K562 (cell line): ENCODE results near the gene RPS23. TPM values are rescaled to one million over a fixed set of nuclear protein-coding genes. Genes with fewer than 3 reads are reported as not detected.
A peak's percentile ranks its signal among the peaks of the same experiment; 100 is the strongest.

Experiments
- CC2D1A ChIP-seq: fragments of 450-650 bp; IDR thresholded peaks from 2 replicates; pipeline ENCODE4 v1.6.1; 2017; ENCODE audit warnings: mild to moderate bottlenecking
- EP400 ChIP-seq: fragments of 450-650 bp; IDR thresholded peaks from 2 replicates; pipeline ENCODE4 v1.6.1; 2017; ENCODE audit warnings: antibody characterized with exemption, mild to moderate bottlenecking, moderate library complexity
- FOSL1 ChIP-seq: fragments of 200-800 bp; sonication (Bioruptor generic); conservative IDR thresholded peaks from 2 replicates; pipeline ENCODE4 v1.6.1; 2016; ENCODE audit warnings: missing genetic modification characterization, missing compliant biosample characterization
- FOXM1 ChIP-seq, 2 experiments: fragments of 450-650 bp in 1 of 2; sonication (generic) in 1 of 2; formaldehyde crosslinking in 1 of 2; IDR thresholded peaks; 2 replicates each; pipeline versions ENCODE4 v1.6.1 to v1.9.0; 2017 to 2022; ENCODE audit warnings: low read depth in 2 of 2, mild to moderate bottlenecking in 2 of 2, missing genetic modification reagents in 1 of 2, moderate library complexity in 1 of 2
- GATAD2A ChIP-seq: fragments of 450-650 bp; IDR thresholded peaks from 2 replicates; pipeline ENCODE4 v1.6.1; 2017
- HDAC3 ChIP-seq: fragments of 450-650 bp; IDR thresholded peaks from 2 replicates; pipeline ENCODE4 v1.6.1; 2018; ENCODE audit warnings: borderline replicate concordance, mild to moderate bottlenecking, moderate library complexity; ENCODE audit not compliant: partially characterized antibody
- PHF8 ChIP-seq: fragments of 200-600 bp; sonication (generic); IDR thresholded peaks from 2 replicates; pipeline ENCODE4 v1.6.1; 2012; ENCODE audit warnings: mixed run types, mild to moderate bottlenecking, inconsistent platforms, low read length, moderate library complexity, borderline replicate concordance
- POLR2AphosphoS2 ChIP-seq: IDR thresholded peaks from 2 replicates; pipeline ENCODE4 v1.6.1; 2012; ENCODE audit warnings: low read length, improper control_type of control experiment
- POLR2B ChIP-seq: fragments of 450-650 bp; IDR thresholded peaks from 2 replicates; pipeline ENCODE4 v1.6.1; 2018; ENCODE audit warnings: low read depth; ENCODE audit not compliant: partially characterized antibody
- POLR3A ChIP-seq: IDR thresholded peaks from 2 replicates; pipeline ENCODE4 v1.6.1; 2011; ENCODE audit warnings: borderline replicate concordance, mild to moderate bottlenecking, moderate library complexity; ENCODE audit not compliant: insufficient read length, insufficient read depth; ENCODE audit errors: extremely low read depth
- SIN3B ChIP-seq: fragments of 450-650 bp; IDR thresholded peaks from 2 replicates; pipeline ENCODE4 v1.6.1; 2017; ENCODE audit warnings: low read depth, mild to moderate bottlenecking, moderate library complexity
- SOX6 ChIP-seq: fragments of 450-650 bp; IDR thresholded peaks from 2 replicates; pipeline ENCODE4 v1.6.1; 2014; ENCODE audit warnings: mild to moderate bottlenecking
- TEAD4 ChIP-seq, 2 experiments: sonication (generic) in 1 of 2; formaldehyde crosslinking in 1 of 2; IDR thresholded peaks; 2 replicates each; pipeline versions ENCODE4 v1.6.1 to v1.8.0; 2012 to 2022; ENCODE audit warnings: borderline replicate concordance in 1 of 2, inconsistent platforms in 1 of 2, low read length in 1 of 2, mild to moderate bottlenecking in 1 of 2, missing genetic modification reagents in 1 of 2
- ZNF561 ChIP-seq: fragments of 450-650 bp; formaldehyde crosslinking; conservative IDR thresholded peaks from 2 replicates; pipeline ENCODE4 v1.4.0; 2020; ENCODE audit warnings: mild to moderate bottlenecking, moderate library complexity
- ZNF586 ChIP-seq: fragments of 450-650 bp; formaldehyde crosslinking; conservative IDR thresholded peaks from 2 replicates; pipeline ENCODE4 v1.4.0; 2020; ENCODE audit warnings: mild to moderate bottlenecking, moderate library complexity
- ZNF76 ChIP-seq: fragments of 250-450 bp; sonication (Bioruptor Pico); IDR thresholded peaks from 2 replicates; pipeline ENCODE4 v1.4.0; 2020; ENCODE audit warnings: mild to moderate bottlenecking, moderate library complexity, borderline replicate concordance
- polyA plus RNA-seq, 8 experiments: library from polyadenylated mRNA; depleted of rRNA in 4 of 8; stranded (reverse) in 5 of 8; unstranded in 3 of 8; fragments of >200 nt; fragmentation: Nextera tagmentation in 2 of 8; fragmentation: Illumina TruSeq in 1 of 8; extraction: Ambion mirVana in 2 of 8; extraction: Trizol in 1 of 8; gene quantifications; 2 replicates each; pipeline versions ENCODE4 v1.2.1 to v1.2.3, GENCODE V29; 2011 to 2014; ENCODE audit warnings: inconsistent platforms in 1 of 8, missing spikeins in 1 of 8
- total RNA-seq, 7 experiments: library from RNA; depleted of rRNA in 6 of 7; stranded (reverse); fragments of >200 nt in 6 of 7; fragmentation: Illumina TruSeq in 2 of 7; extraction: Trizol in 2 of 7; gene quantifications; 2 replicates each; pipeline versions ENCODE4 v1.2.1 to v1.2.3, GENCODE V29; 2011 to 2021; ENCODE audit warnings: low replicate concordance in 1 of 7
- TF ChIP-seq, protein P1 (sequence below), 2 experiments: fragments of 450-650 bp; conservative IDR thresholded peaks; 2 replicates each; pipeline ENCODE4 v1.6.1; 2017; ENCODE audit warnings: mild to moderate bottlenecking in 2 of 2, moderate library complexity in 2 of 2
- TF ChIP-seq, protein P2 (sequence below): fragments of 450-650 bp; IDR thresholded peaks from 2 replicates; pipeline ENCODE4 v1.6.1; 2016; ENCODE audit warnings: mild to moderate bottlenecking
- TF ChIP-seq, protein P3 (sequence below): sonication (generic); formaldehyde crosslinking; IDR thresholded peaks from 2 replicates; pipeline ENCODE4 v1.8.0; 2022; ENCODE audit warnings: missing genetic modification reagents, mild to moderate bottlenecking, borderline replicate concordance
- TF ChIP-seq, protein P4 (sequence below): fragments of 450-650 bp; IDR thresholded peaks from 2 replicates; pipeline ENCODE4 v1.6.1; 2017; ENCODE audit warnings: antibody characterized with exemption

Gene RPS23
- total and polyA plus RNA-seq, 9 of the 15 experiments (the other 6 are each of a cell fraction or from before 2014, with no cell fraction given), result 3,252 to 10,689 (median 6,302) TPM

DNA sequence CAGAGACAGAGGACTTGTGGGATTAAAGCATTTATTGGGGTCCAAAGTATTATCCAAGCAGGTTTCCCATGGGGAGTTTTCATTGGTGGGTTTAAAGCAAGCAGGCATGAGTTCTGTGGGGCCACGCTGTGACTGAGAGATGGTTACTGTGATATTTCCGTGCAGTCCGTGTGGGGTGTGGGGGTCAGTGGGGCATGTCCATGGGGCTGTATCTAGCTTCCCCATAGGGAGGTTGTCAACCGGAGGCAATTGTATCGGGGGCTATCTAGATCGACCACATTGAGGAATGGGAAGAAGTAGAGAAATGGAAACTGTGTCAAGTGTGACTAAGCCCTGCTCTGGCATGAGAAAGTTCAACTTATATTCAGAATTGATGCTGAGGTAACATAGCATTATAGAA, 7.1 kb upstream of the RPS23 start (continued):
- no peak for TF ChIP-seq POLR2AphosphoS2
- TF ChIP-seq HDAC3, result no peak
- no peak for TF ChIP-seq SIN3B
- TF ChIP-seq EP400, result peak; percentile 44; the same call in 1 of the 2 replicates
- TF ChIP-seq, protein P1, sequence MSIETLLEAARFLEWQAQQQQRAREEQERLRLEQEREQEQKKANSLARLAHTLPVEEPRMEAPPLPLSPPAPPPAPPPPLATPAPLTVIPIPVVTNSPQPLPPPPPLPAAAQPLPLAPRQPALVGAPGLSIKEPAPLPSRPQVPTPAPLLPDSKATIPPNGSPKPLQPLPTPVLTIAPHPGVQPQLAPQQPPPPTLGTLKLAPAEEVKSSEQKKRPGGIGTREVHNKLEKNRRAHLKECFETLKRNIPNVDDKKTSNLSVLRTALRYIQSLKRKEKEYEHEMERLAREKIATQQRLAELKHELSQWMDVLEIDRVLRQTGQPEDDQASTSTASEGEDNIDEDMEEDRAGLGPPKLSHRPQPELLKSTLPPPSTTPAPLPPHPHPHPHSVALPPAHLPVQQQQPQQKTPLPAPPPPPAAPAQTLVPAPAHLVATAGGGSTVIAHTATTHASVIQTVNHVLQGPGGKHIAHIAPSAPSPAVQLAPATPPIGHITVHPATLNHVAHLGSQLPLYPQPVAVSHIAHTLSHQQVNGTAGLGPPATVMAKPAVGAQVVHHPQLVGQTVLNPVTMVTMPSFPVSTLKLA (conservative IDR thresholded peaks at IDR 0.05), result peak in 1 of 2 experiments; percentile 25; a peak in 1 of 4 replicates
- TF ChIP-seq ZNF586 (CRISPR knock-in tag), result no peak
- no peak for TF ChIP-seq ZNF561
- TF ChIP-seq FOXM1 (IDR thresholded peaks at IDR 0.05; ENCODE audit: low read depth), result peak; percentile 73; the same call in 1 of the 2 replicates
- no peak for TF ChIP-seq FOXM1 (CRISPR knock-in tag; IDR thresholded peaks at IDR 0.05; ENCODE audit: low read depth)
- peak; percentile 81 for TF ChIP-seq TEAD4 (IDR thresholded peaks at IDR 0.05; ENCODE audit: low read length)
- TF ChIP-seq TEAD4 (CRISPR knock-in tag; IDR thresholded peaks at IDR 0.05; ENCODE audit: borderline replicate concordance), result no peak
- peak; percentile 29; the same call in 1 of the 2 replicates for TF ChIP-seq SOX6
- TF ChIP-seq, protein P2, sequence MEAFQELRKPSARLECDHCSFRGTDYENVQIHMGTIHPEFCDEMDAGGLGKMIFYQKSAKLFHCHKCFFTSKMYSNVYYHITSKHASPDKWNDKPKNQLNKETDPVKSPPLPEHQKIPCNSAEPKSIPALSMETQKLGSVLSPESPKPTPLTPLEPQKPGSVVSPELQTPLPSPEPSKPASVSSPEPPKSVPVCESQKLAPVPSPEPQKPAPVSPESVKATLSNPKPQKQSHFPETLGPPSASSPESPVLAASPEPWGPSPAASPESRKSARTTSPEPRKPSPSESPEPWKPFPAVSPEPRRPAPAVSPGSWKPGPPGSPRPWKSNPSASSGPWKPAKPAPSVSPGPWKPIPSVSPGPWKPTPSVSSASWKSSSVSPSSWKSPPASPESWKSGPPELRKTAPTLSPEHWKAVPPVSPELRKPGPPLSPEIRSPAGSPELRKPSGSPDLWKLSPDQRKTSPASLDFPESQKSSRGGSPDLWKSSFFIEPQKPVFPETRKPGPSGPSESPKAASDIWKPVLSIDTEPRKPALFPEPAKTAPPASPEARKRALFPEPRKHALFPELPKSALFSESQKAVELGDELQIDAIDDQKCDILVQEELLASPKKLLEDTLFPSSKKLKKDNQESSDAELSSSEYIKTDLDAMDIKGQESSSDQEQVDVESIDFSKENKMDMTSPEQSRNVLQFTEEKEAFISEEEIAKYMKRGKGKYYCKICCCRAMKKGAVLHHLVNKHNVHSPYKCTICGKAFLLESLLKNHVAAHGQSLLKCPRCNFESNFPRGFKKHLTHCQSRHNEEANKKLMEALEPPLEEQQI, result no peak
- TF ChIP-seq POLR2B, result no peak
- TF ChIP-seq FOSL1 (tag), result no peak
- TF ChIP-seq, protein P3, sequence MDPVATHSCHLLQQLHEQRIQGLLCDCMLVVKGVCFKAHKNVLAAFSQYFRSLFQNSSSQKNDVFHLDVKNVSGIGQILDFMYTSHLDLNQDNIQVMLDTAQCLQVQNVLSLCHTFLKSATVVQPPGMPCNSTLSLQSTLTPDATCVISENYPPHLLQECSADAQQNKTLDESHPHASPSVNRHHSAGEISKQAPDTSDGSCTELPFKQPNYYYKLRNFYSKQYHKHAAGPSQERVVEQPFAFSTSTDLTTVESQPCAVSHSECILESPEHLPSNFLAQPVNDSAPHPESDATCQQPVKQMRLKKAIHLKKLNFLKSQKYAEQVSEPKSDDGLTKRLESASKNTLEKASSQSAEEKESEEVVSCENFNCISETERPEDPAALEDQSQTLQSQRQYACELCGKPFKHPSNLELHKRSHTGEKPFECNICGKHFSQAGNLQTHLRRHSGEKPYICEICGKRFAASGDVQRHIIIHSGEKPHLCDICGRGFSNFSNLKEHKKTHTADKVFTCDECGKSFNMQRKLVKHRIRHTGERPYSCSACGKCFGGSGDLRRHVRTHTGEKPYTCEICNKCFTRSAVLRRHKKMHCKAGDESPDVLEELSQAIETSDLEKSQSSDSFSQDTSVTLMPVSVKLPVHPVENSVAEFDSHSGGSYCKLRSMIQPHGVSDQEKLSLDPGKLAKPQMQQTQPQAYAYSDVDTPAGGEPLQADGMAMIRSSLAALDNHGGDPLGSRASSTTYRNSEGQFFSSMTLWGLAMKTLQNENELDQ (CRISPR knock-in tag), result no peak
- no peak for TF ChIP-seq ZNF76 (CRISPR knock-in tag)
- TF ChIP-seq, protein P4, sequence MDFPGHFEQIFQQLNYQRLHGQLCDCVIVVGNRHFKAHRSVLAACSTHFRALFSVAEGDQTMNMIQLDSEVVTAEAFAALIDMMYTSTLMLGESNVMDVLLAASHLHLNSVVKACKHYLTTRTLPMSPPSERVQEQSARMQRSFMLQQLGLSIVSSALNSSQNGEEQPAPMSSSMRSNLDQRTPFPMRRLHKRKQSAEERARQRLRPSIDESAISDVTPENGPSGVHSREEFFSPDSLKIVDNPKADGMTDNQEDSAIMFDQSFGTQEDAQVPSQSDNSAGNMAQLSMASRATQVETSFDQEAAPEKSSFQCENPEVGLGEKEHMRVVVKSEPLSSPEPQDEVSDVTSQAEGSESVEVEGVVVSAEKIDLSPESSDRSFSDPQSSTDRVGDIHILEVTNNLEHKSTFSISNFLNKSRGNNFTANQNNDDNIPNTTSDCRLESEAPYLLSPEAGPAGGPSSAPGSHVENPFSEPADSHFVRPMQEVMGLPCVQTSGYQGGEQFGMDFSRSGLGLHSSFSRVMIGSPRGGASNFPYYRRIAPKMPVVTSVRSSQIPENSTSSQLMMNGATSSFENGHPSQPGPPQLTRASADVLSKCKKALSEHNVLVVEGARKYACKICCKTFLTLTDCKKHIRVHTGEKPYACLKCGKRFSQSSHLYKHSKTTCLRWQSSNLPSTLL, result no peak
- peak; percentile 49; the same call in 1 of the 2 replicates for TF ChIP-seq CC2D1A
- TF ChIP-seq GATAD2A, result peak; percentile 30; the same call in 1 of the 2 replicates
- TF ChIP-seq PHF8, result no peak
- no peak for TF ChIP-seq POLR3A
